Right ventricle myocardium inferior (tissue), 1 donor: ENCODE results near the gene TMEM92. TPM values are rescaled to one million over a fixed set of nuclear protein-coding genes. Genes with fewer than 3 reads are reported as not detected.
"Not testable (repeated sequence)": the region's sequence is repeated elsewhere in the genome, so short reads cannot be mapped to it uniquely, and the experiment has no call there.

Experiments used
- ATAC-seq: fragments of 200-7000 bp; cut with Tn5 transposase; one replicate; pipeline ENCODE4 v1.9.1; 2020; ENCODE audit warnings: mild to moderate bottlenecking, moderate library complexity
- DNase-seq: peaks from one replicate; pipeline ENCODE4 v3.0.0; 2021; ENCODE audit errors: missing footprints
- intact Hi-C: fragments of 100-400 bp; cut with DNase I; formaldehyde crosslinking; loops from one replicate; pipeline ENCODE4 v1.11.0; 2022
- total RNA-seq: library from RNA; stranded (reverse); fragmentation: NEBNext Ultra II Directional; extraction: Animal tissue kit (Norgen Biotek cat#: 25700); gene quantifications from one replicate; pipeline ENCODE4 v1.2.1, GENCODE V29; 2021
- donor health status: DM: no; HTN: yes; CAD: no; lungs with severe emphysema.

Gene TMEM92
- total RNA-seq, 1 donor from 2014 or later, result not detected

GRCh38 chr17:50314456-50315011, 40.3 kb downstream of the TMEM92 start:
- ATAC-seq (no peak), DNase-seq (no peak)
- intact Hi-C loops, result no loop called here

DNA sequence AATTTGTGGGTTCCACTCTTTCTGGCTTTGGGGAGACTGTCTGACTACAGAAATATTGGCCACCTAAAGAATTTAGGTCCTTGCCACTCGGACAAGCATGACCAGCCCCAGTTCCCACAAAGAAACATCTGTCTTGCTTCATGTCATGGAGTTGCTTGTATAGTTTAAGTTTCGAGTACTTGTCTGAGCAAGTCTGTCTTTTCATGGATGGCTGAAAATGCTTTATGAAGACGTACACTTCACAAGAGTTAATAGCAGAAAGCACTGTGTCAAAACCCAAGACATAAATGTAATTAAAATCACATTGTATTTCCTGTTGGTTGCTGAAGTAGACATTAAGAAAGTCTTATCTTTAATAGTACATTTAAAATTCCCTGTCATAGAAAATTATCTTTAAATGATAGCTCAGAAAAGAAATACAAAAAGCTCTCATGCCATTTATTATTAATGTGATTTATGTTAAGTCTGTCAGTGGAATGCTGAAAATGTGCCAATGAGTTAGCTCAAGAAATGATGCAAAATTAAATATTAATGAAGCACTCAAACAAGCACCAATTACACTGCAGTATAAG, 41.8 kb downstream of the TMEM92 start:
- ATAC-seq (no peak), DNase-seq (no peak)
- intact Hi-C loops, result no loop called here

- ATAC-seq, intact Hi-C loops, DNase-seq: not testable (repeated sequence)
Observed at GRCh38 chr17:50316660-50317059, 42.4 kb downstream of the TMEM92 start.

- intact Hi-C loops, result no loop called here
- ATAC-seq (no peak), DNase-seq (no peak)
Observed at GRCh38 chr17:50317121-50317520, 42.9 kb downstream of the TMEM92 start.

GRCh38 chr17:50318501-50319285, 44.4 kb downstream of the TMEM92 start:
- DNase-seq, result no peak
- ATAC-seq, result no peak
- intact Hi-C loops, result no loop called here

DNA sequence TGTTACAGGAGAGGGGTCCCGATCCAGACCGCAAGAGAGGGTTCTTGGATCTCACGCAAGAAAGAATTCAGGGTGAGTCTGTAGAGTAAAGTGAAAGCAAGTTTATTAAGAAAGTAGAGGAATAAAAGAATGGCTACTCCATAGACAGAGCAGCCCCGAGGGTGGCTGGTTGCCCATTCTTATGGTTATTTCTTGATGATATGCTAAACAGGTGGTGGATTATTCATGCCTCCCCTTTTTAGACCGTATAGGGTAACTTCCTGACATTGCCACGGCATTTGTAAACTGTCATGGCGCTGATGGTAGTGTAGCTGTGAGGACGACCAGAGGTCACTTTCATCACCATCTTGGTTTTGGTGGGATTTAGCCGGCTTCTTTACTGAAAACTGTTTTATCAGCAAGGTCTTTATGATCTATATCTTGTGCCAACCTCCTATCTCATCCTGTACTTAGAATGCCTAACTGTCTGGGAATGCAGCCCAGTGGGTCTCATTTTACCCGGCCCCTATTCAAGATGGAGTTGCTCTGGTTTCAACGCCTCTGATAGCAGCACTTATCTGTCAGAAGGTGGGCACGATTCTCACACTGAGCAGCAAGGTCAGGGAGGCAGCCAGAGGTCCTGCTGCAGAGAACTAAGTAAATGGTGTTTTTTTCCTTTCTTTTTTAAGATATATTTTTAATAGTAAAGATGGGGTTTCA, 45.2 kb downstream of the TMEM92 start:
- DNase-seq, result no peak
- intact Hi-C loops, result no loop called here
- ATAC-seq, result no peak

DNA sequence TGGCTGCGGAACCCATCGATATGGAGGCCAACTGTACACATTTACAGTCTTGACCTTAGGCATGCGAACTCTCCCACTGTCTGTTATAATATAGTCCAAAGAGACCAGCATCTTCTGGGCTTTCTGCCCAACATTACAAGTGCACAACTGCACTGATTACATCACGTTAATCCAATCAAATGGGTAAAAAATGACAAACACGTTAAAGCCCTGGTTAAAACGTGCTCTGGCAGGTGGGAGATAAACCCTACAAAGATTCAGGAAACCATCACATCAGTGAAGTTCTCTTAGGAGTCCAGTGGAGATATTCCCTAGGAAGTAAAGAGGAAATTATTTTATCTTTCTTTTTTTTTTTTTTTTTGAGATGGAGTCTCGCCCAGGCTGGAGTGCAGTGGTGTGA, 48.0 kb downstream of the TMEM92 start:
- intact Hi-C loops, result no loop called here
- DNase-seq, result no peak
- no peak for ATAC-seq

DNA sequence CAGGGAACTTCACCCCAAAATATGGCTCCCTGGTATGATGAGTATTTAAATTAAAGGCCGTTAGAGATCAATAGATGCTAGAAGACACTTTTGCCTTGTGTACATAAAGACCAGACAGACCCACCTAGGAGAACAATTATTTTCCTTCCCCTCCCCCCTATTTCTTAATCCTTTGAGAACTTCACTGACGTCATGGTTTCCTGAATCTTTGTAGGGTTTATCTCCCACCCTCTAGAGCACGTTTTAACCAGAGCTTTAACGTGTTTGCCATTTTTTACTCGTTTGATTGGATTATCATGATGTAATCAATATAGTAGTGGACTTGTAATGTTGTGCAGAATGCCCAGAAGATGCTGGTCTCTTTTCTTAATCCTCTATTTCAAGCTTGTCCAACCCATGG, 48.8 kb downstream of the TMEM92 start:
- intact Hi-C loops, result no loop called here
- ATAC-seq, result no peak
- no peak for DNase-seq

- no peak for ATAC-seq
- intact Hi-C loops, result no loop called here
- no peak for DNase-seq
Observed at GRCh38 chr17:50325906-50326305, 51.6 kb downstream of the TMEM92 start.

GRCh38 chr17:50326831-50327364, 52.6 kb downstream of the TMEM92 start:
- intact Hi-C loops, result no loop called here
- ATAC-seq (no peak), DNase-seq (no peak)

GRCh38 chr17:50328363-50329325, 54.4 kb downstream of the TMEM92 start:
- intact Hi-C loops, result no loop called here
- DNase-seq, result no peak
- no peak for ATAC-seq

- intact Hi-C loops, result no loop called here
- ATAC-seq (no peak), DNase-seq (no peak)
Observed at GRCh38 chr17:50329716-50330115, 55.5 kb downstream of the TMEM92 start.

DNA sequence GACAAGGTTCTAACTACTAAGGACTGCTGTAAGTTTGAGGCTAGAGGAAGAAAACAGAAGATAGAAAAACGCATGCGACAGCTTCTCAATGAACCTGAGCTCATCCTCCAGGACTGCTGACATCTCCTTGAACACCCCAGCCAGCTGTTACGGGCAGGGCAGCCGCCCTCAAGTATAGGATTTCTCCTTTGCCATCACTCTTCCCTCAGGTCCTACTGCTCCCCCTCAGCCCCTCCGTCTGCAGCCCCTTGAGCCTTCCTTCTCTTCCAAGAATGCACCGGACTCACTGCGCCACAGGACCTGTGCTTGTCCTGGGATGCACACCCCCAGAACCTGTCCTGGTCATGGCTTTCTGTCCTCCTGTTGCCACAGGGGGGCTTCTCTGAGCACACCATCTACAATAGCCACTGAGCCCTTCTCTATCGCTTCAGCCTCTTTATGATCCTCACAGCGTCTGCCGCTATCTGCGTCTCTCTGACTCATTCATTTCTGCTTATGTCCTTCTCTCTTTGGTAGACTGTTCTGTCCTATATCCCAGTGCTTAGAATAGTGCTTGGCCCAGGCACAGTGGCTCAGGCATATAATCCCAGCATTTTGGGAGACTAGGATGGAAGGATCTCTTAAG, 56.0 kb downstream of the TMEM92 start:
- no peak for ATAC-seq
- no peak for DNase-seq
- intact Hi-C loops, result no loop called here

Other genes with a start within 250 kb of the TMEM92 start
- gene ITGA3, start 218.4 kb upstream of the TMEM92 start, total RNA-seq, result 16.4 TPM
- gene PDK2, start 179.1 kb upstream of the TMEM92 start, total RNA-seq, result 260 TPM
- gene SAMD14, start 144.3 kb upstream of the TMEM92 start, total RNA-seq, result 1.7 TPM
- 38.4 TPM for gene PPP1R9B, start 123.8 kb upstream of the TMEM92 start, total RNA-seq
- 151 TPM for gene SGCA, start 108.5 kb upstream of the TMEM92 start, total RNA-seq
- 28.2 TPM for gene COL1A1, start 72.8 kb upstream of the TMEM92 start, total RNA-seq
- 16.4 TPM for gene XYLT2, start 71.7 kb downstream of the TMEM92 start, total RNA-seq
- gene MRPL27, start 98.7 kb downstream of the TMEM92 start, total RNA-seq, result 85.0 TPM
- 0.60 TPM for gene EME1, start 98.8 kb downstream of the TMEM92 start, total RNA-seq
- 24.5 TPM for gene LRRC59, start 123.1 kb downstream of the TMEM92 start, total RNA-seq
- 22.7 TPM for gene ACSF2, start 151.8 kb downstream of the TMEM92 start, total RNA-seq
- gene CHAD, start 194.4 kb downstream of the TMEM92 start, total RNA-seq, result 0.16 TPM
- 52.7 TPM for gene RSAD1, start 204.4 kb downstream of the TMEM92 start, total RNA-seq
- 0.81 TPM for gene MYCBPAP, start 234.0 kb downstream of the TMEM92 start, total RNA-seq